Aorta (tissue), 5 donors: ENCODE results near the gene KIF1A. TPM values are rescaled to one million over a fixed set of nuclear protein-coding genes. Genes with fewer than 3 reads are reported as not detected.

Experiments
- ATAC-seq: fragments of 200-7000 bp; cut with Tn5 transposase; one replicate; pipeline ENCODE4 v1.9.1; 2022; ENCODE audit warnings: moderate library complexity; ENCODE audit not compliant: low FRiP score
- DNase-seq, 2 donors: peaks; one replicate each; pipeline ENCODE4 v3.0.0-alpha.2; 2020
- H3K27ac ChIP-seq, 2 donors: one replicate each; pipeline ENCODE4 v1.5.1; 2013; ENCODE audit warnings: low read length in 2 of 2, mild to moderate bottlenecking in 2 of 2, moderate library complexity in 2 of 2, control low read depth in 1 of 2, inconsistent platforms in 1 of 2, low read depth in 1 of 2
- H3K27me3 ChIP-seq, 2 donors: one replicate each; pipeline ENCODE4 v1.6.1; 2013; ENCODE audit warnings: control low read depth in 1 of 2, low read length in 1 of 2, mild to moderate bottlenecking in 1 of 2, moderate library complexity in 1 of 2; ENCODE audit not compliant: insufficient read depth in 2 of 2, control insufficient read depth in 1 of 2
- H3K36me3 ChIP-seq, 2 donors: one replicate each; pipeline ENCODE4 v1.6.1; 2013; ENCODE audit warnings: control low read depth in 1 of 2, low read length in 1 of 2, mild to moderate bottlenecking in 1 of 2; ENCODE audit not compliant: insufficient read depth in 2 of 2, control insufficient read depth in 1 of 2
- H3K4me1 ChIP-seq, 2 donors: one replicate each; pipeline ENCODE4 v1.6.1; 2013; ENCODE audit warnings: low read length in 2 of 2, control low read depth in 1 of 2, mild to moderate bottlenecking in 1 of 2, moderate library complexity in 1 of 2; ENCODE audit not compliant: insufficient read depth in 2 of 2, control insufficient read depth in 1 of 2
- H3K4me3 ChIP-seq, 2 donors: one replicate each; pipeline ENCODE4 v1.5.1; 2013; ENCODE audit warnings: low read length in 2 of 2, control low read depth in 1 of 2, mild to moderate bottlenecking in 1 of 2
- H3K9me3 ChIP-seq: one replicate; pipeline ENCODE4 v1.6.1; 2013; ENCODE audit warnings: mild to moderate bottlenecking, low read length; ENCODE audit not compliant: control insufficient read depth
- WGBS, 2 donors: extraction: QIAGEN DNeasy Blood & Tissue Kit; methylation state at CpG; one replicate each; pipeline ENCODE4 v1.1.7; 2013; 5-methylcytosine and 5-hydroxymethylcytosine counted together
- intact Hi-C, 2 donors: fragments of 100-400 bp; cut with DNase I; formaldehyde crosslinking; loops; one replicate each; pipeline versions ENCODE4 v1.14.2 to v1.15.0; 2022
- polyA plus RNA-seq, 2 donors: library from polyadenylated mRNA; stranded (reverse); fragments of 200-250 nt; gene quantifications; one replicate each; pipeline ENCODE4 v1.2.3, GENCODE V29; 2013
- total RNA-seq, 2 donors: library from RNA; stranded (reverse); fragmentation: NEBNext Ultra II Directional; extraction: Animal tissue kit (Norgen Biotek cat#: 25700); gene quantifications; one replicate each; pipeline ENCODE4 v1.2.1, GENCODE V29; 2021
- donor health status: healthy with polysubstance abuse.
- donor health status: Bipolar disorder and iron deficiency.
- donor health status: DM: no; HTN: no; CAD: no.
- donor health status: DM: no; HTN: no; CAD: no.
- donor health status: DM: yes; HTN: yes; CAD: no.

The KIF1A gene
- total and polyA plus RNA-seq, 4 donors = 0.25 to 0.78 (median 0.72) TPM; not detected in 1

DNA sequence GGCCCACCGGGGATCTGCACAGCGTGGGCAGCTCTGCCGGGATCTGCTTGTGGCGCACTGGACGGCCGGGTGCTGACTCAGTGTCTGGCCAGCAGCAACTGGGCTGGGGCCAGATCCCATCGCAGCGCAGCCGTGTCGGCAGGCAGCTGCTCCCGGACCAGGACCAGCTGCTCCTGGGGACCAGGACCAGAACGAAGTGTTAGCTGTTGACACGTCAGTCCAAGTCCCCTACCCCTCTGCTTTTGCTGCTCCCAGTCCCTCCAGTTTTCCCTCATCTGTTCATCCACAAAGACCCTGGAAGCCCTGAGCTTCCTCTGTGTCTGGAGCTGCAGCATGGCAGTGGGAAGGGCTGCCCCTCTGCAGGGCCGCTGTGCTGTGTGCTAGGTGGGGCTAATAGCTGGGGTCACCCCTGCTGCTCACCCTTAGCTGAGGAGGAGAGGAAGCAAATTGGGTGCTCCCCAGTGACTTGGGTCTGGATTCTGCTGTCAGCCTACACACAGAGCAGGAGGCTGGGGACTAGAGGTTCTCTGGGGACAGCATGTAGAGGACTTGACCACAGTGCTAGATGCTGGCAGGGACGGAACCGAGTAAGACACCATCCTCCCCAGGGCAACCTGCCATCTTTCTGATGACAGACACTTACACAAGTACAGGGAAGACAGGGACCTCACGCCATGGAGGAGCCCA is 16.9 kb upstream of the KIF1A start:
- Histone ChIP-seq H3K9me3 (no peaks in the 10 kb centered on the region), H3K27ac (no peak overlapping the region), H3K4me3 (no peak overlapping the region), H3K27me3 (no peaks in the 10 kb centered on the region), H3K36me3 (no peaks in the 10 kb centered on the region), H3K4me1 (no peaks in the 10 kb centered on the region)
- intact Hi-C loops = no loop called here
- DNase-seq (peak in 1 of 2 donors; percentile 88), ATAC-seq (no peak)
- 25 to 29% methylated on average over 15 to 17 of the region's 17 CpGs for WGBS, 2 donors

DNA sequence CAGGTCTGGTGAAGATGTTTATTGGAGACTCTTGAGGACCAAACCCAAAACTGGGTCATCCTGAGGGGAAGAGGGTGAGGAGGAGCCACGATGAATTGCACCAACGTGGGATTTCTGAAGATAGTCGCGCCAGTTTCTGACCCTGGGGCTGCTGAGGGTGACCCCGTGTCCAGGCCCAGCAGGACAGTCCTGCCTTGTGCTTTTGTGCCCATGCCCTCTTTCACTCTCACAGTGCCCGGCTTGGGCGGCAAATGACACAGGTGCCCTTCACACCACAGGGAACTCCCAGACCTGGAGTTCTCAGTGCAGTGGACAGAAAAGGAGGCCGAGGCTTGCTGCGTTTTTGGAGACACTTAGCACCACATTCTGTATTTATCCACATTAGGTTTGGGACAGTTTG is 15.5 kb upstream of the KIF1A start:
- intact Hi-C loops = no loop called here
- H3K36me3 ChIP-seq = no peaks in the 10 kb centered on the region
- H3K27me3 ChIP-seq = no peaks in the 10 kb centered on the region
- no peaks in the 10 kb centered on the region for H3K4me1 ChIP-seq
- DNase-seq = peak in 1 of 2 donors; percentile 53
- ATAC-seq = no peak
- no peak overlapping the region for H3K27ac ChIP-seq
- H3K4me3 ChIP-seq = no peak overlapping the region
- 88 to 89% methylated on average over 9 of the region's 9 CpGs for WGBS, 2 donors
- no peaks in the 10 kb centered on the region for H3K9me3 ChIP-seq

DNA sequence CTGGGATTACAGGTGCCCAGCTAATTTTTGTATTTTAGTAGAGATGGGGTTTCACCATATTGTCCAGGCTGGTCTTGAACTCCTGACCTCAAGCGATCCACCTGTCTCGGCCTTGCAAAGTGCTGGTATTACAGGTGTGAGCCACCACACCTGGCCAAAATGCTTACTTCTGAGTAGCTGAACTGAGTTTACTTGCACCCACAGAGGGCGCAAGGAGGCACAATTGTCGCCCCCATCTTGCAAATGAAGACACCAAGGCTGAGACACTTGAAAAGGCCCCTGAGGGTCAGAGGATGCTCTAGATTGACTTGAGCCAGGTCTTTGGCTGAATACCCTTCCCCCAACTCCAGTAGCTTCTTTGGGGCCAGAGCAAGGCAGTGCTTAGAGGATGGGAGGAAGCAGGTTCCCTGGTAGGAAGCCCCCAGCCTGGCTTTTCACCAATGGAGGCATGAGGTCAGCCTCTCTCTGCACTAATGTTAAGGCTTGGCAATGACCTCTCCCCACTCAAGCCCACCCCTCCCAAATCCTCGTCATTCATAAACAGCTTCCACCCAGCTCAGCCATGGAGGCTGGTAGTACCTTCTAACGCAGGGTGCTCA is 14.5 kb upstream of the KIF1A start:
- H3K4me3 ChIP-seq = no peak overlapping the region
- WGBS, 2 donors = 86 to 89% methylated on average over 6 of the region's 6 CpGs
- intact Hi-C loops = no loop called here
- no peaks in the 10 kb centered on the region for H3K9me3 ChIP-seq
- H3K4me1 ChIP-seq = no peaks in the 10 kb centered on the region
- no peak for DNase-seq
- no peaks in the 10 kb centered on the region for H3K36me3 ChIP-seq
- ATAC-seq = no peak
- no peak overlapping the region for H3K27ac ChIP-seq
- no peaks in the 10 kb centered on the region for H3K27me3 ChIP-seq

DNA sequence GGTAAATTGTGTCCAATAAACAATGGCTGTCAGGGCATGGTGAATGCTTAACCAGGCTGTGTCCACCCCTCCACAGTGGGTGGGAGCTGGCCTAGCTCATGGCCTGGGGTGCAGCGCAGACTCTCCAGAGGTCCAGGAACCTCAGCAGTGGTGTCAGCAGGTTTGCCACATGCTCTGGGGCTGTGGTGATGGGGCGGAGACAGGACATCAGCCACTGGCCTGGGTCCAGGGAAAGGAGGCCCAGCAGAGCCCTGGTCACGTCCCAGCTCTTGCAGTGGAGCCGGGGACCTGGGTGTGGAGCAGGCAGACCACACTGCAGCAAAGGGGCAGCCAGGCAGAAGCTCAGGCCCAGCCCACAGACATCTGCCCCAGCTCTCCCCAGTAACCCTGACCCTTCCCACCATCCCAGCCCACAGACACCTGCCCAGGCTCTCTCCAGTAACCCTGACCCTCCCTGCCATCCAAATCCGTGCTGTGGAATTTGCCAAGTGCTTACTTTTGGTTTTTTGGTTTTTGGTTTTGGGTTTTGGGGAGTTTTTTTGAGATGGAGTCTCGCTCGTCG is 13.8 kb upstream of the KIF1A start:
- WGBS, 2 donors = 72 to 78% methylated on average over 8 of the region's 8 CpGs
- Histone ChIP-seq H3K4me1 (no peaks in the 10 kb centered on the region), H3K4me3 (no peak overlapping the region), H3K27ac (no peak overlapping the region), H3K9me3 (no peaks in the 10 kb centered on the region), H3K36me3 (no peaks in the 10 kb centered on the region), H3K27me3 (no peaks in the 10 kb centered on the region)
- ATAC-seq = no peak
- intact Hi-C loops = no loop called here
- DNase-seq = no peak

DNA sequence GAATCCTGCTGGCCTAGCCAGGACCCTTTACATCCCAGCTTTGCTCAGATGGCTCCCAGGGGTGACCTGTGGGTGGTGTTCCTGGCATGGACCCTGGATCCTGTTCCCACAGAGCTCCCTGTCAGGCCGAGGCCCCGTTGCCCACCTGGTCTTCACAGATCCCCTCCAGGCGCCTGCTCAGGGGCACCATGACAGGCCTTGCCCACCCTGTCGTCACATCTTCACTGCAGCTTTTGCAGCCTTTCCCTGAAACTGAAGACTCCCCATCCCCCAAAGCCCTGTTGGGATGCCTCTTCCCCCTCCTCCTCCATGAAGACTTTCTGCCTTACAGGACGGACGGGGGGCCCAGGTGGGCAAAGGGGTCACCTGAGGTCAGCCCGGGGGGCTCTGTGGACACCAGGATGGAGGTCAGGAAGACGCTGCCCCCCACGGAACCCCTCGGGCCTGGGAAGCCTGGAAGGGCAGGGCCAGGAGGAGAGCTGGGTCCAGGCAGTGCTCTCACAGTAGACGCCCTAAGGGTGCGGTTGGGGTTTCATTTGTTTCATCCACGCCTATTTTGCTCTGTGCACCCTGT is 13.0 kb upstream of the KIF1A start:
- WGBS, 2 donors = 78 to 79% methylated on average over 13 of the region's 13 CpGs
- Histone ChIP-seq H3K27ac (no peak overlapping the region), H3K36me3 (no peaks in the 10 kb centered on the region), H3K4me1 (no peaks in the 10 kb centered on the region), H3K4me3 (no peak overlapping the region), H3K27me3 (no peaks in the 10 kb centered on the region), H3K9me3 (no peaks in the 10 kb centered on the region)
- intact Hi-C loops = no loop called here
- no peak for ATAC-seq
- DNase-seq = no peak

DNA sequence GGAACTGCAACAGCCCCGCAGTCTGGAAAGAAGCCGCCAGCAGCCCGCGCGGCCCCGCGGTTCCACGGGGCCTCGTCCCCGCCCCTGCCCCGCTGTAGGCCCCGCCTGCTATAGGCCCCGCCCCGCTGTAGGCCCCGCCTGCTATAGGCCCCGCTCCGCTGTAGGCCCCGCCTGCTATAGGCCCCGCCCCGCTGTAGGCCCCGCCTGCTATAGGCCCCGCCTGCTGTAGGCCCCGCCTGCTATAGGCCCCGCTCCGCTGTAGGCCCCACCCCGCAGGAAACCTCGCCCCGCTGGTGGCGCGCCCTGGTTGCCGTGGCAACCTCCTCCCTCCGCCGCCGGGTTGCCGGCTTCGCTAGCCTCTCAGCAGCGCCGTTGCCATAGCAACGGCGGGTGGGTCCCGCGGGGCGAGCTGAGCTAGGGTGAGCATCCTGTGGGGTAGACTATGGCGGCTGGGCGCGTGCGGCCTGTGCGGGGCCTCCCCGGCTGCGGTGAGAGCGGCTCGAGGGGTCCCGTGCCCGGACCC is 12.2 kb upstream of the KIF1A start:
- no peaks in the 10 kb centered on the region for H3K27me3 ChIP-seq
- no peaks in the 10 kb centered on the region for H3K36me3 ChIP-seq
- ATAC-seq (peak; percentile 86), DNase-seq (peak; percentile 93 to 97)
- H3K27ac ChIP-seq = no peak overlapping the region
- no peaks in the 10 kb centered on the region for H3K4me1 ChIP-seq
- intact Hi-C loops = no loop called here
- H3K9me3 ChIP-seq = no peaks in the 10 kb centered on the region
- H3K4me3 ChIP-seq = no peak overlapping the region
- 4 to 5% methylated on average over 38 to 54 of the region's 54 CpGs for WGBS, 2 donors

DNA sequence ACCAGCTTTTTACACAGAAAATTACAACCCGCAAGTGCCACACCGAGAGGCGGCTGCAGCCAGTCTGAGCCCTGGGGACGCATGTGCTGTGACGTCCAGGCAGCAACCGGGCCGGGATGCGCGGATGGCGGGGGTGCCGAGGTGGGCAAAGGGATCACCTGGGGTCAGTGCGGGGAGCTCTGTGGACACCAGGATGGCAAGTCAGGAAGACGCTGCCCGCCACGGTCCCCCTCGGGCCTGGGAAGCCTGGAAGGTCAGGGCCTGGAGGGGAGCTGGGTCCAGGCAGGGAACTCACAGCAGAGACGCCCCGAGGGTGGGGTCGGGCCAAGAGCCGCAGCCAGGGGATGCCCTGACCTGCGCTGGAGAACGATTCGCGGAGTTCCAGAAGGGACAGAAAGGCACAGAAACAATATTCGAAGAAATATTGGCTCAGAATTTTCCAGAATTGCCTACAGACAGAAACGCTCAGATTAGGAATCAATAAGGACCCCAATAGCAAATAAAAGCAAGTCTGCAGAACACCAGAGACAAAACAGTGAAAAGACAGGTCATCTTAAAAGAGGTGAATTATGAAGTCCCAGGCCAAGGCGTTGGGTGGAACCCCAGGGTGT is 11.7 kb upstream of the KIF1A start:
- H3K27me3 ChIP-seq = no peaks in the 10 kb centered on the region
- H3K4me3 ChIP-seq = no peak overlapping the region
- H3K4me1 ChIP-seq = no peaks in the 10 kb centered on the region
- no peak overlapping the region for H3K27ac ChIP-seq
- no peaks in the 10 kb centered on the region for H3K36me3 ChIP-seq
- ATAC-seq = no peak
- intact Hi-C loops = no loop called here
- no peak for DNase-seq
- WGBS, 2 donors = 9 to 11% methylated on average over 27 of the region's 27 CpGs
- no peaks in the 10 kb centered on the region for H3K9me3 ChIP-seq

DNA sequence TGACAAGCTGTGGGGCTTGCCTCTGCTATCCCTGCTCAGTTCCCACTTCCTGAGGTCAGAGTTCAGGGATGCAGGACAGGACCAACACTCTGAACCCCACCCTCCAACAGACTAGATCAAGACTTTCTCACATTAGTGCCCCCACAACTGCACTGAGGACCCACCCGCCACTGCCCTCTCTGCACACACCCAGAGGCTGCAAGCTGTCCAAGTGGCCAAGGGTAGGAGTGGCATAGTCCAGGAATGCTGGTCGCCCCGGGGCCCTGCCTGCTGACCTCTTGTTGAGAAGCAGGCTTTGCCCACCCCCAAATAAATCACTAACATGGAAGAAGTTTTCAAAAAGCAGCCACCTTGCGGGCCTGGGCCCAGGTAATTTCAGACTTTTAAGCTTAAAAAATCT is 5.5 kb upstream of the KIF1A start:
- no peak overlapping the region for H3K27ac ChIP-seq
- no peaks in the 10 kb centered on the region for H3K36me3 ChIP-seq
- no peak overlapping the region for H3K4me3 ChIP-seq
- no peaks in the 10 kb centered on the region for H3K4me1 ChIP-seq
- DNase-seq = no peak
- intact Hi-C loops = no loop called here
- 69 to 78% methylated on average over 4 of the region's 4 CpGs for WGBS, 2 donors
- ATAC-seq = no peak
- peaks cover 0 to 5% of the 10 kb centered on the region in 2 donors for H3K27me3 ChIP-seq
- peaks cover 3% of the 10 kb centered on the region for H3K9me3 ChIP-seq
